ENCODE data around the gene MYOCOS.
A peak's percentile ranks its signal among the peaks of the same experiment; 100 is the strongest.
"Not testable (repeated sequence)": the region's sequence is repeated elsewhere in the genome, so short reads cannot be mapped to it uniquely, and the experiment has no call there.

The MYOCOS gene

DNA sequence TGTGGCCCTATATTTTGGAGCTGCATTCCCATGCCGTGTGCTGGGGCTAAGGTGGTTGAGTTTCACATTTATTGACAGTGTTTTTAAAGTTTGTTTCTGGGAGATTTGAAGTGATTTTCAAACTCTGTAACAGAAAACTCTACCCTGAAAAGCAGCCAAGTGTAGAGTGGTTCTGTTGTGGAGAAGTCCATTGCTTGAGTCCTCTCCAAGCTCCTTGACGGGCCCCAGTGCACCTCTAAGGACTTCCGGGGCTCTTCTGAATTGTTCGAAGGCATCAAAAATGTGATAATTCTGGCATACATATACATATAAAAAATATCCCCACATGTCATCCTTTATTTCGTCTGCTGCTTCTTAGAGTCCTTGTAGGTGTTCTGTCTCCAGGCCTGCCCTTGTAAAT is 5.0 kb downstream of the MYOCOS start:
- DNase-seq, result no peak

DNA sequence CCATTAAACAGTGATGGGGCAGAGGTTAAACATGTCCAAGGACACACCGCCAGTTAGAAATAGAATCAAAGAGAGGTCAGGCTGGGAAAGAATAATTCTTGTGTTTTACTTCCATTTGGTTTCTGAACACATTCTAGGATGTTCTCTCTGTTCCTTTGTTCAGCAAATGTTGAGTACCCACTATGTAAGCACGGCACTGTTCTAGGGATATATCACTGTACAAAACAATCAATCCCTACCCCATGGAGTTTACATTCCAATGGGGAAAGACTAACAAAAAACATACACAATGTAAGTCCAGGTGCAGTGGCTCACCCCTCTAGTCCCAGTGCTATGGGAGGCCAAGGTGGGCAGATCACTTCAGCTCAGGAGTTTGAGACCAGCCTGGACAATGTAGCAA is 6.2 kb downstream of the MYOCOS start:
- no peak for DNase-seq

DNA sequence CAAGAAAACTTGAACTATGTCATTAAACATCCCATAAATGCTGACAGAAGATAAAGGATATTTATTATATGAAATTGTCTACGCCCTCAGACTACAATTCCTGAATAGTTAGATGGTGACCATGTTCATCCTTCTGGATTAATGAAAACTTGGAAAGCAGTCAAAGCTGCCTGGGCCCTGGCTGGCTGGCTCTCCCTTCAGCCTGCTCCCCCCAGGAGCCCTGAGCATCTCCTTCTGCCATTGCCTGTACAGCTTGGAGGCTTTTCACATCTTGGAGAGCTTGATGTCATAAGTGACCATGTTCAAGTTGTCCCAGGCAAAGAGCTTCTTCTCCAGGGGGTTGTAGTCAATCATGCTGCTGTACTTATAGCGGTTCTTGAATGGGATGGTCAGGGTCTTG is 13.6 kb downstream of the MYOCOS start:
- DNase-seq, result no peak

DNA sequence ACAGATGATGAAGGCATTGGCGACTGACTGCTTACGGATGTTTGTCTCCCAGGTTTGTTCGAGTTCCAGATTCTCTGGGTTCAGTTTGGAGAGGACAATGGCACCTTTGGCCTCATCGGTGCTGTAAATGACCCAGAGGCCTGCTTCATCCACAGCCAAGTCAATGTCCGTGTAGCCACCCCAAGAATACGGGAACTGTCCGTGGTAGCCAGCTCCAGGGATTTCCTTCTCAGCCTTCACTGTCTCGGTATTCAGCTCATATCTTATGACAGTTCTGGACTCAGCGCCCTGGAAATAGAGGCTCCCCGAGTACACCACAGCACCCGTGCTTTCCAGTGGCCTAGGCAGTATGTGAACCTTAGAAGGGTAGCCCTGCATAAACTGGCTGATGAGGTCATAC is 14.1 kb downstream of the MYOCOS start:
- DNase-seq, result no peak

DNA sequence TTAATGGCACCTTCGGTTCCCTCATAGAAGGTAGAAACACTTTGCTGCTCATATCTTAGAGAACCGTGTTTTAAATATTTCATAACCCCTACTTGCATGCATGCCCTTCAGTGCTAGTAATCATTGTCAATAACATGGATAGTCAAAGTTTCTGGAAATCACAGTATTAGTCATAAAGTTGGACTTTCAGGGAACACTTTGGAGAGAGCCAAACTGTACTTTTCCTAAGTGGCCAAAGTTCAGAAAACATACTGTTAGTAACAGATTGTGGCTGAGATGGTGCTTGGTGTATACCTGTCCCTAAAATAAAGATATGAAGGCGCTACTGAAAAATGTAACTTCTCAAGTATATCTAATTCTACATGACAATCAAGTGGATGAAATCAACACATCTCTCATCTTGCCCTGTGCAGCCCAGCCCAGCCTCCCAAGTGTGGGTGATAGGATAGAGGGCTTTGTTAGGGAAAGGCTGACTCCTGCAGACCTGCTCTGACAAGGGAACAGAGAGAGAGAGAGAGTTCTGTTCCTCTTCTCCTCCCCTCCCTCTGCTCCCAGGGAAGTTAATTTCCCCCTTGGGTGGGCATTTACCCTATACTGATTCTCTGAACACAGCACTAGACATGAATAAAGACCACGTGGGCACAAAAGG is 16.0 kb downstream of the MYOCOS start:
- no peak for DNase-seq

DNA sequence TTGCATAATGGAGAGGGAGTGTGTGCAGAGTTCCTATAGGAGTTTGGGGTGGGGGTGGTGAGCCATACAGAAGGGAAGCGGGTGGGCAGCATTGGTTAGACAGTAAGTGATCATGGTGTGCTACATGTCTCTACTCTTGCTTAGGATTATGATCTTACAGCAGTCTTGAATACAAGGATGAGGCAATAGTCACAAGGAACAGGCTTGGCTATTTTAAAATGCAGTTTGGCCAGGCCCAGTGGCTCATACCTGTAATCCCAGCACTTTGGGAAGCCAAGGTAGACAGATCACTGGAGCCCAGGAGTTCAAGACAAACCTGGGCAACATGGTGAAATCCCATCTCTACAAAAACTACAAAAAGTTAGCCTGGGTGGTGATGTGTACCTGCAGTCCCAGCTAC is 18.2 kb downstream of the MYOCOS start:
- DNase-seq, result no peak

DNA sequence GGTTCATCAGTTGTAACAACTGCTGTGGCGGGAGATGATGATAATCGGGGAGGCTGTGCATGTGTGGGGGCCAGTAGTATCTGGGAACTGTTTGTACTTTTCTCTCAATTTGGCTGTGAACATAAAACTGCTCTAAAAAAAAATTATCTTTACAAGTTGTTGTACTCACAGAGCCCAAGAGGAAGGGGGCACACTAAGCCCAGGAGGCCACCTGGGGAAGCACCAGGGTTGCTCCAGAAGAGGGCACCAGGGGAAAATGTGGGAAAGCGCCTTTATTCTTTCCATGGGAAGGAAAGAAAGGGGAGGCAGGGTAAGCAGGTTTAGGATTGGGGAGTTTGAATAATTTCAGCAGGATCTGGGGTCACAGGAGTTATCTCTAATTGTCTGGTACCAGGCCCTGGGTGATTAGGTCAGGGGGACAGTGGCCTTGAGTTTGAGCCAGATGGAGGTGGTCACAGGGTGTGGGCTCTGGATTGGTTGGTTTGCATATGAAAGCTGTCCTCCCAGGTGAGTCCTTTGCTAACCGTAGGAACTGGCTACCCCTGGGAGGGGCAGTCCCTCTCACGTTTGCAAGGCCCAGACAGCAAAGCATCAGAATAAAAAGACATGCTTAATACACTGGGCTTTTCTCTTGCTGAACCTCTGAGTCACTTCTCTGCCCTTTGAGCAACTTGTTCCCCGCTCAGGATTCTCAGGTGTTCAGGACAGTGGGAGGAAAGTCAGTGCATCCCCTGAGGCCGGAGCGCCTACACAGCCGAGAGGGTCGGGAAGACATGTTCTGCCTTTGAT is 19.2 kb downstream of the MYOCOS start:
- DNase-seq, result no peak

DNA sequence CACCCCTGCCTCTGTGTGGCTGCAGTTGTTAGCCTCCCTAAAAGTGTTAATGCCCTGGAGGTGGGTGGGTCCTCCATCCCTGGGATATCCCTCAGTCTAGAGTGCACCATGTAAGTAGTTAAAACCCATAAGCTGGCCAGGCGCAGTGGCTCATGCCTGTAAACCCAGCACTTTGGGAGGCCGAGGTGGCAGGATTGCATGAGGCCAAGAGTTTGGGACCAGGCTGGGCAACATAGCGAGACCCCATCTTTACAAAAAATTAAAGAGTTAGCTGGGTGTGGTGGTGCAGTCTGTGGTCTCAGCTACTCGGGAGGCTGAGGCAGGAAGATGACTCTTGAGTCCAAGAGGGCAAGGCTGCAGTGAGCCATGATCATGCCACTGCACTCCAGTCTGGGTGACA is 20.2 kb downstream of the MYOCOS start:
- DNase-seq, result no peak

DNA sequence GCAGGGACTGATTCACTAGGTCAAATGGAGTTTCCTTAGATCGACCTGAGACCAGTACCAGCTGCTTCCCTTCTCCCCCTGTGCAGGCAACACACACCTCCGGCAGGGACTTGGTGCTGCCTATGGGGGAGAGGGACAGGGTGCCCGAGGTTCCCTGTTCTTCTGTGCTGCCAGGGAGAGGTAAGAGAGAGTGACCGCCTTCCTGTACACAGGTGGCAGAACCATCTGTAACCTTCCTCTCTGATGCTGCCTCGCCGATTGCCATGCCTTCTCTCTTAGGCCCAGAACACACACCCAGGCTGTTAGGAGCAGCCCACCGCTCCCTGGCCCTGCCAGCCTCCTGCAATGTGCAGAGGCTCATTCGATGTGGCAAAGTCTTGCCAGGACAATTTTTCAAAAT is 21.1 kb downstream of the MYOCOS start:
- DNase-seq, result no peak

DNA sequence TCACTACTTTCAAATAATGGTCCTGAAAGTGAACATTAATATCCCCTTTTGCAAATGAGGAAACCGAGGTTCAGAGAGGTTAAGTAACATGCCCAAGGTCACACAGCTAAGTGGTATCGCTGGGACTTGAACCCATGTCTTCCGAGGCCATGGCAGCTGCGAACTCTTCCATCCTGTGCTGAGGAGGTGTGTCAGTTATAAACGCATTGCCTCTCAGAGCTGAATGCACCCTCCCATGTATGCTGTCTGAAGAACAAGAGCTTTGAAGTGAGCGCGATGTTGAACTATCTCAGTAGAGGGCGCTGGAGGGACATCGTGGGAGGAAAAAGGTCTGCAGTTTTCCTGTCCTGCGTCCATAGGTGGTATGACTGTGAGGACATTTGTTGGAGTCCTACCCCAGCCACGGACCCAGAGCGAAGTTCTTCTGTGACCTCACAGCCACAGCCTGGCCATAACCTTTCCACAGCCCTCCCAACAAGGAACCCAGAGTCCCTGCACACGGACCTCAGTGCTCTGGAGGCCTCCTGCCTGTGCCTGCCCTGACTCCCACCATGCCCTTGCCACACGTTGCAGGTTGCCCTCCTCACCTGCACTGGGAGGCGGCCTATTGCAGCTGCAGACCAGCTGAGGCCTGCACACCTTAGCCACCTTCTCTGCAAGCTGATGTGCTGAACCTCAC is 22.9 kb downstream of the MYOCOS start:
- peak; percentile 4 for DNase-seq

DNA sequence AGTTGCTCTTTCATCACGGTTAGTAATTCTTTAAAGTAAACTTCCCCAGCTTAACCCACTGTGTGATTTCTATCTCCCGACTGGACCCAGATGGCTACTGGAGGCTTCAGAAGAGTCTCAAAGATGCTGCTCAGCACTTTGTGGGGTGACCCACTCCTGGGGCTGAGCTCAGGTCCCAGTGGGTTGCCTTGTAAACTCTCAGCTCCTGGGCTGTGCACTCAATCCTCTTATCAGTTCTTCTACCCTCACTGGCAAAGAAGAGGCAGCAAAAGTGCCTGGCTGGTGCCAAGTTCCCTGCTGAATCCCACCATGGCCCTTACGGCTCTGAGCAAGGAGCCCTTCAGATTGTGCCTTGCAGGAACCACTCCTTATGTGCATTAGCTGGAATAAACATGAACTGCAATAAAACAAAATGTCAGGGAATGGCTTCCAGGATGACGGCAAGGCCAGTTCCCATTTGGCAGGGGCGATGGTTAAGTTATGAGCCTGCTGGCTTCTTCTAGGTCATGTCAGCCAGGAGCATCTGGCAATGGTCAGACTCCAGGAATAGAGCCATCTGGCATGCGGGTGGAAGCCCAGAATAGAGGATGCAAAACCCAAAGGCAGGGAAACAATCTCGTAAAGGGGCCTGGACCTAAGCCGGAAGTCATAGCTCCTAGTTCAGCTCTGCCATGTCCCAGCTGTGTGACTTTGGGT is 23.7 kb downstream of the MYOCOS start:
- no peak for DNase-seq

DNA sequence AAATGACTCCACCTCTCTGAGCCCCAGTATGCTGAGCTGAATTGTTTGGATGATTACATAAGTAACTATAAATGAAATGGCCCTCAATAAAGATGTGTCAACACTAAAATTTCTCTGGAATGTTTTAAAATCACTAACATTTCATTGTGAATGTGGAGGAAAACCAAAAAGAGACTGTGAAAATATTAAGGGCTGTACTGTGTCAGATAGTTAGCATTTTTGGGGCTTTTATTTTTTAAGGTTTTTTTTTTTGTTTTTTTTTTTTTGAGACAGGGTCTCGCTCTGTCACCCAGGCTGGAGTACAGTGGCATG is 24.2 kb downstream of the MYOCOS start:
- no peak for DNase-seq

DNA sequence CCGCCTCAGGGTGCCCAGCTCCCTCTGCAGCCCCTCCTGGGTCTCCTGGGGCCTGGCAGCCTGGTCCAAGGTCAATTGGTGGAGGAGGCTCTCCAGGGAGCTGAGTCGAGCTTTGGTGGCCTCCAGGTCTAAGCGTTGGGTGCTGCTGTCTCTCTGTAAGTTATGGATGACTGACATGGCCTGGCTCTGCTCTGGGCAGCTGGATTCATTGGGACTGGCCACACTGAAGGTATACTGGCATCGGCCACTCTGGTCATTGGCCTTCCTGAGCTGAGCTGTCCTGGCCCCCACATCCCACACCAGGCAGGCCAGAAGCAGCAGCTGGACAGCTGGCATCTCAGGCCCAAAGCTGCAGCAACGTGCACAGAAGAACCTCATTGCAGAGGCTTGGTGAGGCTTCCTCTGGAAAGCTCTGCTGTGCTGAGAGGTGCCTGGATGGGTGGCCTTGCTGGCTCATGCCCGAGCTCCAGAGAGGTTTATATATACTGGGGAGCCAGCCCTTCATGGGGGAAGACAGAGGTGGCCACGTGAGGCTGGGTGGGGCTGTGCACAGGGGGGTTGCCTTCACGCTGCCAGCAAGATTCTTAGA is 30.3 kb downstream of the MYOCOS start, which contains the start of gene MYOC:
Gene MYOC, minus strand, starts transcription at position 455 of the 589 bp plus-strand sequence. Its CDS starts 77 bp downstream, at position 378.
- DNase-seq, result no peak

DNA sequence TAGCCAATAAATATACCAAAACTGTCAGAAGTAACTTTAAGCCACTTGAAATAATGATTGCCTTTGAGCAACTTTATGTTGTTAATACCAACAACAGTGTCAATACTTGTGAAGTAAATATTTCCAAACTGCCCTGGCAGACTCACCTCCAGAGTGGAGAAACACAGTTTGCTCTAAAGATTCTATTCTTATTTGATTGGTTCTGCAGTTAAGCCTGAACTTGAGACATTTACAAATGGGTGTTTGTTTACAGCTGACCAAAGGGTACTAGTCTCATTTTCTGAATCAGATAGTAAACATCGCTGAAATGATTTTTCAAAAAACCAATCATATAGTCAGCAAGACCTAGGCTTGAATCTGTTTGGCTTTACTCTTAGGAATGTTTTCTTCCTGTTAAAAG is 31.8 kb downstream of the MYOCOS start:
- no peak for DNase-seq

DNA sequence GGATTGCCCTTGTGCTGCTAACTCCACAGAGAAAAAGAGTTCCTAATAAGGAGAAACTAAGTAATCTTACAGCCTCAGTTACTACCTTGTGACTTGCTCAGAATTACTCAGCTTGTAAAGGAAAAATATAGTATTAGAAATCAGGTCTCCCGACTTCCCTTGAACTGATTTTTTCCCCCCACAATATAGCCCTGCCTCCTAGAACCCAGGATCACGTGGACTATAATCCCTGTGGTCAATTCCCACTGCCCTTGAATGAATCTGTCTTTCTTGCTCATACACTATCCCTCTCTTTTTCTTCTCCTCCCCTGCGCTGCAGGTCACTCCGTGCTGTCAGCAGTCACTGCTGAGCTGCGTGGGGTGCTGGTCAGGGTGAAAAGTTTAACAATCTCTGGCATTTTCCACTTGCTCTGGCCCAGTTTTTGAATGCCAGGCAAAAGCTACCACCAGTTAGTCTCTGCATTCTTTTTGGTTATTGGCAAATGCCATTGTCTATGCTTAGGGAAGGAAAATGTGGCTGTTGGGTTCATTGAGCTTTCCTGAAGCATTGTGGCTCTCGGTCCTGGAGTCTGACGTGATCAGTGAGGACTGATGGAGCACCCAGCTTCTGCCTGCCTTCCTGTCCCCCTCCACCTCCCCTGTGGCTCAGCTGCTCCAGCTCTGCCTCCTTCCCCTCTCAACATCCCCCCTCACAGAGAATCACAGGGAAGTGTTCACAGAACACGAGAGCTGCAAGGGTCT is 32.3 kb downstream of the MYOCOS start:
- DNase-seq, result no peak

DNA sequence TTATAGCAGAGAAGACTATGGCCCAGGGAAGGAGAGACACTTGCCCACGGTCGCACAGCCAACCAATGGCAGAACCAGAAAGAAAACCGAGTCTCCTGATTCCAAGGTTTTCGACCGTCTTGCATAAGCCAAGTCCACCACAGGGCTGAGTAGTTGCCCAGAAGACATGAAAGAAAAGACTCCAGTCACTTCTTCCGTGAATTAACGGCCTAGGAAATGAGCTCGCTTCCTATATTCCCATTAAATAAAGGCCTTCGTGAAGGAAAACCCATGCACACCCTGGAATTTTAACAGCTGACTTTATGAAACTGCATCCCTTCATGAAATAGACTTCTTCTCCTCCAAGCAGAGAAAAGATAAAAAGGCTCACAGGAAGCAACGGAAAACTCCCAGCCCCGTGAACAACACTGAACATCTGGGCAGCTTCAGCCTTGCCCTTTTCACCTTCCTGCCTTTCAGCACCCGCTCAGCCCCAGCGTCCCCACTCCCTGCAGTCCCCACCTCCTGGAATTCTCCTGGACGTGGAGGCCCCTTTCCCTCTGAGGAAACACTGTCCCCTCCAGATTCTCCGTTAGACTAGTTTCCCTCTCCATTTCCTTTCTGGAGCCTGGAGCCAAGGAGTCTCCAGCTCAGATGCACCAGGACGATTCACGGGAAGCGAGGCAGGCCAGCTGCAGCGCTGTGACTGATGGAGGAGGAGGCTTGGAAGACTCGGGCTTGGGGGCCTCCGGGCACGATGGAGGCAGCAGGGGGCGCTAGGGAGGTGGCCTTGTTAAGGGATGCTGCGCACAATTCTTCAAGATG is 33.1 kb downstream of the MYOCOS start:
- DNase-seq, result no peak

DNA sequence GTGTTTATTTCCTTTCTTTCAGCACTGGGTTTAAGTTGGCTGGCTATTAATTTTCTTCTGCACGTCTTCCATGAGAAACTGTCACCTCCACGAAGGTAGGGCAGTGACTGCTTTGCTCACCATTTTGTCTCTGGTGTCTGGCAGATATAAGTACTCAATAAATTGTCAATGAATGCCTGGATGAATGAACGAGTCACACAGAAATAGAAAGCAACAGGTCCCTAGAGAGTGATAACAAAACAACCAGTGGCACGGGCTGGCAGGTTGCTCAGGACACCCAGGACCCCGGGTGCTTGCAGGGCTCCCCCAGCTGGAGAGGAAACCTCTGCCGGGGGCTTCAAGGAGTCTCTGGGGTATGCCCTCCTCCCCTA is 33.7 kb downstream of the MYOCOS start:
- DNase-seq, result no peak

DNA sequence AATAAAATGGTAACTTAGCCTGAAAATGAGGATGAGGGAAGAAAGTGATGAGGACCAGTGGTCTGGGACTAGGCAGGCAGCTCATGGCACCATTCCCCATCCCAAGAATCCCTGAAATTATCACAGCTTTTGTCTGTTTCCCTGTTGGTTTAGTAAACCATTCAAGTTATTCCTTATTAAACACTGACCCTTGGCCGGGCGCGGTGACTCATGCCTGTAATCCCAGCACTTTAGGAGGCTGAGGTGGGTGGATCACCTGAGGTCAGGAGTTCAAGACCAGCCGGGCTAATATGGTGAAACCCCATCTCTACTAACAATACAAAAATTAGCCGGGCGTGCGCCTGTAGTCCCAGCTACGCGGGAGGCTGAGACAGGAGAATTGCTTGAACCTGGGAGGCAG is 34.2 kb downstream of the MYOCOS start:
- DNase-seq, result not testable (repeated sequence)

DNA sequence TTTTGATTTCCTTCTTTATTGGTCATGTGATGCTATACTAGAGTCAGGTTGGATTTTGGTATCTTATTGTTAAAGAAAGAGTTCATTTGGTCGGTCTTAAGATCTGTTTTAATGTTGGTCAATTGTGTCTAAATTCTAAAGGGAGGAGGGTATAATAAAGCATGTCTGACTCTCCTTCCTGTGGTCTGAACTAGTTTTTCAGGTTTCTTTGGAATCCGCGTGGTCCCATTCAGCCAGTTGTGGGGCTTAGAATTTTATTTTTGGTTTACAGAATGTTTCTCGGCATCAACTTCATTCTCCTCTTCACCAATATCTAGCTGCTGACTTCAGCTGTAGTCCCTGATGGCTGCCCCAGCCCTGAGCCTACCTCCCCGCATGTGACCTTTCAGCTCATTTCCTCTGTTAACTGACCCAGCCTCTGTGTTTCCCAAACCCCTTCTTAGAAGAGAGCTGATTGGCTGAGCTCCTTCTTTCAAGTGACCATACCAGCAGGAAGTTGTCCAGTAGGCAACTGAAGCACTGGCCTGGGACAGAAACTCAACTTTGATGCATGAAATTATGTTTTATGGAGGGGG is 39.1 kb downstream of the MYOCOS start:
- DNase-seq, result no peak

DNA sequence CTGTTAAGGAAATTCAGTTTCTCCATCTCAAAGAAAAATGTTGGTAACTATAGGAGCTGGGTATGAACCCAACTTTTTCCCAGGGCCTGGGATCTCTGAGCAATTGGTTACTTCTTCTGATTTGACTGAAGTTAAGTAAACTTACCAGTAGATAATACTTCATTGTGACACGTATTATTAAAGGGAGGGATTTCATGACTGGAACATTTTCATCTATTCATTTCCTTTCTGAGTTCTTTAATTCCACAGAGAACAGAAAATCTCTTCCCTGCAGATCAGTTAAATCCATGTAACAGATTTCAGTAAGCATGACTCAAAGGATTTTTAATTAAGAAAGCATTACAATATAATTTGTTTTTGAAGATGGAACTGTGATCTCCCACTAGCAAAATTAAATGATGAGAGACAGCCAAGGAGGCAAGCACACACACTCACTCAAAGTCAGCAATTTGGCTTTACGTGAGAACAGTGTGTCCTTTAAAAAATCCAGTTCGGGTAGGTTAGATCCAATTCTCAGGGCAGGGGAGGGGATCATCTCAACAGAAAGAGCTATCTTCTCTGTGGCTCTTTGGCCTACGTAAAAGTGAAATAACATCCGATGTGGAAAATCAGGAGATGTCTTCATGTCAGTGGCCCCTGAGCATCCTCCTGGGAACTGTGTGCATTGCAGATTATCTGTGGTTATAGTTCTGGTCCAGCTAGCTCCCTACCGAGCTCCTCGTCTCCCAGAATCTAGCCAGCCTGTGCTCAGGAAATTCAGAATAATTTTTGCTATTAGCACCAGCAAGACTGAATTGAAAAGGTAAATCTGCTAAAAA is 41.2 kb downstream of the MYOCOS start:
- no peak for DNase-seq
